ENCODE results near the gene MTCL1.

DNA sequence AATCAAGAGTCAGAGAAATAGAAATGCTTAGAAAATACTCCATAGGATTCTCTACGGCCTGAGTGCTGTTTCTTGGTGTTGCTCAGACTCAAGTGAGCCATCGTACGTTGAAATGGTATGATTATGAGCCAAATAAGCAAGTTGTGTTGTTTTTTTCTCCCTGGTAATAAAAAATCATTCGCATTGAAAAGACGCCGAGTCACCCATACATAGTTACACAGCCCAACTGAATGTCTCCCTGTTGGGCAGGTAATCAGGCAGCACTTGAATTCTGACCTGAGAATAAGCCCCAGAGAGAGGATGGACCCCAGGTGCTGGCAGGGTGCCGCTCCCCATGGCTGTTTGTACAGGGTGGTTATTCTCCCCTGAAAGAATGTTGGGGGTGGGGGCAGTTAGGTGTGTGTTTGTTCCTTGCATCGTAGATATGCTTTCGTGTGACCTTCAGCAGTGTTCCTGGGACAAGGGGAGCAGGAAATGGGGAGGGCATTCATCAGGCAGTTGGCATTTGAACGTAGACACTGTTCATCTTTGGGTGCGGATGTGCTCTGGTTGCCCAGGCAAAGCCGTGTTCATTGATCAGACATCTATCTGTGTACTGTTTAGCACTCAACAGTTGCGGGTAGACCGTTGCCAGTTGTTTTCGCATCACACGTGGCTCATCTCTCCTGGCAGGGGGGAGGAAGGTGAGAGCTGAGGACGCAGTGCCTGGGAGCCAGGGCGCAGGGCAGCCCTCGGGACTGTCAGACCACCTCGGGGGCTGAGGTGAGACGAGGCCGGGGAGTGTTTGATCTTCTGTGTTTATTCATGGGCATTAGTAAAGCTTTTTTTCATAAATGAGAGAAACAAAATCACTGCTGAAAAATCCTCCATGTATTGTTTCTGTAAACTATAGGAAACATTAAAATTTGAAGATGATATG lies 27.3 kb downstream of the MTCL1 start:
- TF ChIP-seq, protein P1, sequence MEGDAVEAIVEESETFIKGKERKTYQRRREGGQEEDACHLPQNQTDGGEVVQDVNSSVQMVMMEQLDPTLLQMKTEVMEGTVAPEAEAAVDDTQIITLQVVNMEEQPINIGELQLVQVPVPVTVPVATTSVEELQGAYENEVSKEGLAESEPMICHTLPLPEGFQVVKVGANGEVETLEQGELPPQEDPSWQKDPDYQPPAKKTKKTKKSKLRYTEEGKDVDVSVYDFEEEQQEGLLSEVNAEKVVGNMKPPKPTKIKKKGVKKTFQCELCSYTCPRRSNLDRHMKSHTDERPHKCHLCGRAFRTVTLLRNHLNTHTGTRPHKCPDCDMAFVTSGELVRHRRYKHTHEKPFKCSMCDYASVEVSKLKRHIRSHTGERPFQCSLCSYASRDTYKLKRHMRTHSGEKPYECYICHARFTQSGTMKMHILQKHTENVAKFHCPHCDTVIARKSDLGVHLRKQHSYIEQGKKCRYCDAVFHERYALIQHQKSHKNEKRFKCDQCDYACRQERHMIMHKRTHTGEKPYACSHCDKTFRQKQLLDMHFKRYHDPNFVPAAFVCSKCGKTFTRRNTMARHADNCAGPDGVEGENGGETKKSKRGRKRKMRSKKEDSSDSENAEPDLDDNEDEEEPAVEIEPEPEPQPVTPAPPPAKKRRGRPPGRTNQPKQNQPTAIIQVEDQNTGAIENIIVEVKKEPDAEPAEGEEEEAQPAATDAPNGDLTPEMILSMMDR (IDR thresholded peaks at IDR 0.05; ENCODE audit: low read length): no peak
- no peak for TF ChIP-seq EZH2 (IDR thresholded peaks at IDR 0.05; ENCODE audit: borderline replicate concordance, low read length)
